HG03066 (cell line): ENCODE results near the gene SRGAP3.

ENCODE experiments used
- ATAC-seq: cut with Tn5 transposase; IDR thresholded peaks from one replicate; pipeline ENCODE4 v1.9.1; 2021; ENCODE audit warnings: low read depth; ENCODE audit not compliant: unreplicated experiment

Gene SRGAP3

GRCh38 chr3:9122732-9123364 lies 126.6 kb downstream of the SRGAP3 start:
- ATAC-seq, result no peak

GRCh38 chr3:9121366-9122001 lies 128.0 kb downstream of the SRGAP3 start:
- ATAC-seq, result no peak

GRCh38 chr3:9119331-9119730 lies 130.1 kb downstream of the SRGAP3 start:
- ATAC-seq, result no peak

- no peak for ATAC-seq
Observed at GRCh38 chr3:9118222-9118621, 131.2 kb downstream of the SRGAP3 start.

- no peak for ATAC-seq
Observed at GRCh38 chr3:9117220-9117619, 132.2 kb downstream of the SRGAP3 start.

- ATAC-seq, result no peak
Observed at GRCh38 chr3:9116336-9116735, 133.1 kb downstream of the SRGAP3 start.

GRCh38 chr3:9115336-9115735 lies 134.1 kb downstream of the SRGAP3 start:
- ATAC-seq, result no peak

GRCh38 chr3:9113040-9113439 lies 136.4 kb downstream of the SRGAP3 start:
- no peak for ATAC-seq

GRCh38 chr3:9111866-9112265 lies 137.6 kb downstream of the SRGAP3 start:
- ATAC-seq, result no peak

GRCh38 chr3:9111417-9111816 lies 138.0 kb downstream of the SRGAP3 start:
- no peak for ATAC-seq

- no peak for ATAC-seq
Observed at GRCh38 chr3:9110802-9111201, 138.6 kb downstream of the SRGAP3 start.

GRCh38 chr3:9110316-9110715 lies 139.1 kb downstream of the SRGAP3 start:
- ATAC-seq, result no peak

GRCh38 chr3:9109568-9109914 lies 139.9 kb downstream of the SRGAP3 start:
- ATAC-seq, result no peak

GRCh38 chr3:9108876-9109567 lies 140.4 kb downstream of the SRGAP3 start:
- ATAC-seq, result no peak

GRCh38 chr3:9107738-9108137 lies 141.7 kb downstream of the SRGAP3 start:
- no peak for ATAC-seq

- no peak for ATAC-seq
Observed at GRCh38 chr3:9105421-9105820, 144.0 kb downstream of the SRGAP3 start.

- no peak for ATAC-seq
Observed at GRCh38 chr3:9104121-9104520, 145.3 kb downstream of the SRGAP3 start.

GRCh38 chr3:9102240-9102981 lies 147.0 kb downstream of the SRGAP3 start:
- ATAC-seq, result no peak

- ATAC-seq, result no peak
Observed at GRCh38 chr3:9101286-9101685, 148.2 kb downstream of the SRGAP3 start.

- ATAC-seq, result no peak
Observed at GRCh38 chr3:9100513-9100894, 148.9 kb downstream of the SRGAP3 start.

GRCh38 chr3:9099702-9100512 lies 149.5 kb downstream of the SRGAP3 start:
- ATAC-seq, result no peak
